Common myeloid progenitor, CD34-positive (primary cell): ENCODE data around the gene FAHD1.

Experiments used
- CTCF ChIA-PET: fragments of 350-600 bp; sonication (Branson Sonifier 250); formaldehyde crosslinking; loops from one replicate; lab custom pipeline; 2021; ENCODE audit warnings: antibody characterized with exemption; lab: Charles Lee
- POLR2A ChIA-PET: fragments of 350-600 bp; sonication (Branson Sonifier 250); formaldehyde crosslinking; loops from one replicate; lab custom pipeline; 2021; ENCODE audit warnings: antibody characterized with exemption; lab: Charles Lee
- DNase-seq, 3 donors: peaks; one replicate each; pipeline versions ENCODE4 v3.0.0 to v3.0.0-alpha.2; 2013
- H3K27ac ChIP-seq, 2 experiments: 1 replicate in 1 of 2; 2 replicates in 1 of 2; pipeline ENCODE4 v1.7.0; 2013; ENCODE audit warnings: inconsistent platforms in 2 of 2, low read length in 2 of 2, mild to moderate bottlenecking in 2 of 2, low read depth in 1 of 2, moderate library complexity in 1 of 2; ENCODE audit not compliant: severe bottlenecking in 2 of 2, insufficient read depth in 1 of 2, poor library complexity in 1 of 2
- H3K27me3 ChIP-seq, 5 experiments: replicated peaks in 2 of 5; 1 replicate in 3 of 5; 2 replicates in 2 of 5; pipeline versions ENCODE4 v1.6.1 to v1.7.0; 2013; ENCODE audit warnings: low read length in 4 of 5, mild to moderate bottlenecking in 2 of 5, moderate library complexity in 2 of 5, inconsistent platforms in 1 of 5; ENCODE audit not compliant: insufficient read depth in 5 of 5, control insufficient read depth in 4 of 5
- H3K36me3 ChIP-seq, 4 experiments: 1 replicate in 2 of 4; 2 replicates in 2 of 4; pipeline versions ENCODE4 v1.6.1 to v1.7.0; 2013; ENCODE audit warnings: low read length in 3 of 4, control low read depth in 1 of 4, mild to moderate bottlenecking in 1 of 4; ENCODE audit not compliant: control insufficient read depth in 4 of 4, insufficient read depth in 4 of 4
- H3K4me1 ChIP-seq, 4 experiments: 1 replicate in 3 of 4; 2 replicates in 1 of 4; pipeline versions ENCODE4 v1.6.1 to v1.7.1; 2013; ENCODE audit warnings: low read length in 3 of 4, mild to moderate bottlenecking in 3 of 4, control low read depth in 1 of 4, inconsistent platforms in 1 of 4, moderate library complexity in 1 of 4; ENCODE audit not compliant: control insufficient read depth in 4 of 4, insufficient read depth in 4 of 4; ENCODE audit errors: control extremely low read depth in 1 of 4
- H3K4me3 ChIP-seq, 7 experiments: 1 replicate in 4 of 7; 2 replicates in 3 of 7; pipeline versions ENCODE4 v1.5.1 to v1.7.0; 2013; ENCODE audit warnings: mild to moderate bottlenecking in 7 of 7, low read length in 6 of 7, moderate library complexity in 6 of 7, inconsistent platforms in 2 of 7, low read depth in 2 of 7, control low read depth in 1 of 7; ENCODE audit not compliant: insufficient read depth in 4 of 7, control insufficient read depth in 1 of 7; ENCODE audit errors: extremely low read depth in 1 of 7
- H3K9me3 ChIP-seq, 5 experiments: 1 replicate in 4 of 5; 2 replicates in 1 of 5; pipeline versions ENCODE4 v1.6.1 to v1.7.1; 2013; ENCODE audit warnings: low read length in 4 of 5, mild to moderate bottlenecking in 2 of 5, inconsistent platforms in 1 of 5, low read depth in 1 of 5, moderate library complexity in 1 of 5; ENCODE audit not compliant: control insufficient read depth in 4 of 5, insufficient read depth in 2 of 5; ENCODE audit errors: control extremely low read depth in 1 of 5
- WGBS: methylation state at CpG from one replicate; pipeline ENCODE4 v1.1.5; 2013; ENCODE audit not compliant: insufficient coverage; 5-methylcytosine and 5-hydroxymethylcytosine counted together

The FAHD1 gene

GRCh38 chr16:1780677-1781072 is 46.3 kb upstream of the FAHD1 start:
- POLR2A ChIA-PET, result no interaction called here
- Histone ChIP-seq H3K36me3 (peaks cover 0 to 55% (median 34%) of the 10 kb centered on the region in 4 experiments), H3K4me3 (peak overlapping the region in 2 of 7 experiments; percentile 90 to 93)

DNA sequence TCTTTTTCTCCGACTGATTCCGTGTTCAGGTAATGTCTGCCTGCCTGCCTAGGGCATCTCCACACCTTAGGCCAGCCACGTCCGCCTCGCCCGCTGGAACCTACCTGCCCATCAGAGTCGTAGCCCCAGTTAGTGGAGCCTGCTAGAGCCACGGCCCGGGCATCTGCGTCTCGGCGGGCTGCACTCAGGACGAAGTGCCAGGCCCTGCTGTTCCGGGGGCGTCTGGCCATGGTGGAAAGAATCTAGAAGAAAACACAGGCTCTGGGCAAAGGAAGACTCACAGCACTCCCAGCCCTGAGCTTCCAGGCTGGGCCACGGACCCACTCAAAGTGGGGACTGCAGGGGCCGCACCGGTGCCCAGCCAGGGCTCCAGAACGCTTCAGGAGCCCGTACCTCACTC is 45.8 kb upstream of the FAHD1 start:
- ChIA-PET CTCF (interaction anchor here (1.7 to 1.8 kb wide), 2 partner anchors 7 to 9 kb away, joined by 5 to 9 read pairs; partner anchors contain the start of genes EME2 and MRPS34), POLR2A (interaction anchor here (0.7 kb wide), 1 partner anchor 7 kb away, joined by 3 read pairs; no protein-coding TSS in a partner anchor)
- Histone ChIP-seq H3K9me3 (no peaks in the 10 kb centered on the region), H3K36me3 (peaks cover 0 to 55% (median 34%) of the 10 kb centered on the region in 4 experiments), H3K27ac (peak overlapping the region in 1 of 2 experiments; percentile 79), H3K4me3 (peak overlapping the region; percentile 46 to 95 (median 90)), H3K4me1 (peaks cover 0 to 22% (median 21%) of the 10 kb centered on the region in 4 experiments), H3K27me3 (no peaks in the 10 kb centered on the region)
- no peak for DNase-seq
- 86% methylated on average over 14 of the region's 20 CpGs for WGBS

More at GRCh38 chr16:1780677-1781072, 46.3 kb upstream of the FAHD1 start:
- Histone ChIP-seq H3K27ac (no peak overlapping the region), H3K4me1 (peaks cover 0 to 22% (median 21%) of the 10 kb centered on the region in 4 experiments), H3K9me3 (no peaks in the 10 kb centered on the region), H3K27me3 (no peaks in the 10 kb centered on the region)
- 97% methylated on average over 6 of the region's 6 CpGs for WGBS
- DNase-seq, result no peak
- CTCF ChIA-PET, result interaction anchor here (0.9 kb wide), 1 partner anchor 21 kb away, joined by 3 read pairs; no protein-coding TSS in a partner anchor

- Histone ChIP-seq H3K9me3 (no peaks in the 10 kb centered on the region), H3K27ac (peak overlapping the region; percentile 33 to 79), H3K4me3 (peak overlapping the region; percentile 46 to 95 (median 90)), H3K27me3 (no peaks in the 10 kb centered on the region), H3K36me3 (peaks cover 0 to 55% (median 35%) of the 10 kb centered on the region in 4 experiments), H3K4me1 (peaks cover 0 to 22% (median 21%) of the 10 kb centered on the region in 4 experiments)
- POLR2A ChIA-PET, result interaction anchor here (0.7 to 1.0 kb wide), 3 partner anchors 8 to 161 kb away, joined by 3 read pairs; partner anchors contain the start of genes EME2, MRPS34 and MSRB1
- peak; percentile 31 to 72 (median 68) for DNase-seq
- WGBS, result 2% methylated on average over 57 of the region's 70 CpGs
- CTCF ChIA-PET, result interaction anchor here (1.7 to 2.6 kb wide), 3 partner anchors 8 to 32 kb away, joined by 5 to 10 read pairs (median 9); partner anchors contain the start of genes EME2 and MRPS34
Observed at GRCh38 chr16:1781758-1782407, 45.1 kb upstream of the FAHD1 start.

GRCh38 chr16:1782408-1783264 is 44.4 kb upstream of the FAHD1 start, which contains the start of the genes NUBP2 and SPSB3:
NUBP2 (plus strand) TSS chr16:1782960; CDS start chr16:1783021, 61 bp downstream.
SPSB3 (minus strand) TSS chr16:1782571; CDS start chr16:1781483, 1,088 bp downstream.
- ChIA-PET POLR2A (interaction anchor here (0.5 to 1.2 kb wide), 7 partner anchors 10 to 374 kb away, joined by 3 to 4 read pairs (median 3); partner anchors contain the start of genes EME2, MRPS34, MSRB1 and TRAF7), CTCF (interaction anchor here (0.7 to 2.6 kb wide), 5 partner anchors 9 to 158 kb away, joined by 3 to 10 read pairs (median 5); partner anchors contain the start of genes EME2, MRPS34 and NME3)
- DNase-seq, result peak; percentile 100
- Histone ChIP-seq H3K9me3 (no peaks in the 10 kb centered on the region), H3K4me1 (peaks cover 0 to 22% (median 21%) of the 10 kb centered on the region in 4 experiments), H3K27ac (peak within 1 kb of the TSS; percentile 58 to 82), H3K4me3 (peak within 1 kb of the TSS; percentile 78 to 95 (median 90)), H3K36me3 (peaks cover 0 to 55% (median 33%) of the 10 kb centered on the region in 4 experiments), H3K27me3 (no peaks in the 10 kb centered on the region)
- under 1% methylated on average over 88 of the region's 102 CpGs for WGBS

GRCh38 chr16:1784977-1785845 is 41.8 kb upstream of the FAHD1 start:
- Histone ChIP-seq H3K4me3 (no peak overlapping the region), H3K27ac (no peak overlapping the region), H3K4me1 (peaks cover 0 to 22% (median 21%) of the 10 kb centered on the region in 4 experiments), H3K36me3 (peaks cover 0 to 53% (median 34%) of the 10 kb centered on the region in 4 experiments), H3K9me3 (no peaks in the 10 kb centered on the region), H3K27me3 (no peaks in the 10 kb centered on the region)
- POLR2A ChIA-PET, result no interaction called here
- CTCF ChIA-PET, result interaction anchor here (1.1 kb wide), 1 partner anchor 166 kb away, joined by 3 read pairs; no protein-coding TSS in a partner anchor
- WGBS, result 96% methylated on average over 22 of the region's 26 CpGs
- DNase-seq, result no peak

- ChIA-PET CTCF (no interaction called here), POLR2A (no interaction called here)
Observed at GRCh38 chr16:1785846-1786170, 41.2 kb upstream of the FAHD1 start.

More at GRCh38 chr16:1785846-1786170, 41.2 kb upstream of the FAHD1 start:
- Histone ChIP-seq H3K27ac (no peak overlapping the region), H3K27me3 (no peaks in the 10 kb centered on the region), H3K36me3 (peaks cover 0 to 53% (median 34%) of the 10 kb centered on the region in 4 experiments), H3K4me1 (peaks cover 0 to 22% (median 21%) of the 10 kb centered on the region in 4 experiments), H3K9me3 (no peaks in the 10 kb centered on the region), H3K4me3 (no peak overlapping the region)
- WGBS, result 88% methylated on average over 10 of the region's 14 CpGs
- DNase-seq, result no peak
